Progenitor cell of endocrine pancreas (in vitro differentiated cells): Measurements from ENCODE around the gene JAM3. TPM values are rescaled to one million over a fixed set of nuclear protein-coding genes. Genes with fewer than 3 reads are reported as not detected.

Source experiments
- DNase-seq: peaks from one replicate; pipeline ENCODE4 v3.0.0; 2021; ENCODE audit warnings: low spot score; ENCODE audit not compliant: unreplicated experiment
- H3K27ac Mint-ChIP-seq: 2 replicates; pipeline ENCODE4 v1.8.0; 2021; ENCODE audit warnings: mild to moderate bottlenecking, moderate library complexity, mixed read lengths
- H3K27me3 Mint-ChIP-seq: 2 replicates; pipeline ENCODE4 v1.8.0; 2021; ENCODE audit warnings: mixed read lengths
- H3K36me3 Mint-ChIP-seq: 2 replicates; pipeline ENCODE4 v1.8.0; 2022; ENCODE audit warnings: mixed read lengths; ENCODE audit not compliant: insufficient read depth
- H3K4me1 Mint-ChIP-seq: 2 replicates; pipeline ENCODE4 v1.8.0; 2021; ENCODE audit warnings: low read depth, mixed read lengths
- H3K4me3 Mint-ChIP-seq: 2 replicates; pipeline ENCODE4 v1.8.0; 2021; ENCODE audit warnings: low read depth, mild to moderate bottlenecking, moderate library complexity, mixed read lengths
- H3K9me3 Mint-ChIP-seq: 2 replicates; pipeline ENCODE4 v1.8.0; 2021; ENCODE audit warnings: low read depth, mixed read lengths
- total RNA-seq: library from RNA; stranded (reverse); gene quantifications from 2 replicates; pipeline ENCODE4 v1.2.1, GENCODE V29; 2021
- TF ChIP-seq, protein P1 (sequence below): fragments of 200-600 bp; sonication (generic); IDR thresholded peaks from one replicate; pipeline ENCODE4 v1.5.0; 2021; ENCODE audit warnings: antibody characterized with exemption, mild to moderate bottlenecking; ENCODE audit not compliant: unreplicated experiment

The JAM3 gene
- total RNA-seq, 1 donor from 2014 or later: 37.0 TPM

DNA sequence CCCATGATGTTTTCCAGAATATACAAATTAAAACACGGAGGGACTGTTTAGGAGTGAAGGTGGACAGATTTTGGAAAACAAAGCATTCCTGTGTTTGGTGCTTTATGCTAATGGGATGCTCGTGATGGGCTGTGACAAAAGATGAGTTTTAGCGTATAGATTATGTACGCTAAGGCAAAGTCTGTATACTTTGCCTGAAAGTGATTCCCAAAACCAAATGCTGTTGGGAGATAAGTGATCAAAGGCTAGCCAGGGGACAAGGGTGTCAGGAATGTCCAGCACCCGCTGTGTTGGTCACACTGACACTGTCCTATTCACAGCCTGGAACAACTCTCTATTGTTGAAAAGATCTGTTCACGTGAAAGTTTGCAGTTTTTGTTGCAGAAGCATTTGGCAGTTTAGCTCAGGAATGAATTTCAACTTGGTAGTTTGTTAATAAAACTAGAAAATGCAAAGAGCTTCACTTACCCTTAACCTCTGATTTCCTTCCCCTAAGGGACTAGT, 1.5 kb downstream of the JAM3 start:
- no peak for DNase-seq
- Mint-ChIP-seq H3K36me3 (no peaks in the 10 kb centered on the region), H3K27me3 (peaks cover 32% of the 10 kb centered on the region), H3K27ac (no peak overlapping the region), H3K4me1 (peaks cover 7% of the 10 kb centered on the region), H3K9me3 (no peaks in the 10 kb centered on the region), H3K4me3 (peak overlapping the region; percentile 70)
- TF ChIP-seq, protein P1, sequence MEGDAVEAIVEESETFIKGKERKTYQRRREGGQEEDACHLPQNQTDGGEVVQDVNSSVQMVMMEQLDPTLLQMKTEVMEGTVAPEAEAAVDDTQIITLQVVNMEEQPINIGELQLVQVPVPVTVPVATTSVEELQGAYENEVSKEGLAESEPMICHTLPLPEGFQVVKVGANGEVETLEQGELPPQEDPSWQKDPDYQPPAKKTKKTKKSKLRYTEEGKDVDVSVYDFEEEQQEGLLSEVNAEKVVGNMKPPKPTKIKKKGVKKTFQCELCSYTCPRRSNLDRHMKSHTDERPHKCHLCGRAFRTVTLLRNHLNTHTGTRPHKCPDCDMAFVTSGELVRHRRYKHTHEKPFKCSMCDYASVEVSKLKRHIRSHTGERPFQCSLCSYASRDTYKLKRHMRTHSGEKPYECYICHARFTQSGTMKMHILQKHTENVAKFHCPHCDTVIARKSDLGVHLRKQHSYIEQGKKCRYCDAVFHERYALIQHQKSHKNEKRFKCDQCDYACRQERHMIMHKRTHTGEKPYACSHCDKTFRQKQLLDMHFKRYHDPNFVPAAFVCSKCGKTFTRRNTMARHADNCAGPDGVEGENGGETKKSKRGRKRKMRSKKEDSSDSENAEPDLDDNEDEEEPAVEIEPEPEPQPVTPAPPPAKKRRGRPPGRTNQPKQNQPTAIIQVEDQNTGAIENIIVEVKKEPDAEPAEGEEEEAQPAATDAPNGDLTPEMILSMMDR: no peak

DNA sequence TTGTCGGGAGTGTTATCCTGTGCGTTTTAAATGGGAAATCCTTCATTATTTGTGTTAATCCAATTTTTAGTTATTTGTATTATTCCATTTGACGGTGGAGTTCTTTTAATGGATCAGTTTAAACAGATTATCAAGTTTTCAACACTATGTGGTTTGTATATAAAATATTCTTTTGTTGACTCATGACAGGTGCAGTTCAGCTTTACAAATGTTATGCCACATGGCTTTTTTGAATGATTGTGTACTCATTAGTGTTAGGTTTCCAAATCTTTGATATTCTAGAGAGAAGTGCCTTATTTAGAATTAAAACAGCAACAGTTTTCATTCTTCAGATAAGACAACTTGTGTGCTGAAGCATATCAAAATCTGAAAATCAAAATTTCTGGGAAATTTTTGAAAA, 2.4 kb downstream of the JAM3 start:
- DNase-seq: no peak
- no peak overlapping the region for H3K4me3 Mint-ChIP-seq
- H3K27ac Mint-ChIP-seq: no peak overlapping the region
- peaks cover 7% of the 10 kb centered on the region for H3K4me1 Mint-ChIP-seq
- no peaks in the 10 kb centered on the region for H3K36me3 Mint-ChIP-seq
- peaks cover 26% of the 10 kb centered on the region for H3K27me3 Mint-ChIP-seq
- no peaks in the 10 kb centered on the region for H3K9me3 Mint-ChIP-seq
- TF ChIP-seq, protein P1: no peak

DNA sequence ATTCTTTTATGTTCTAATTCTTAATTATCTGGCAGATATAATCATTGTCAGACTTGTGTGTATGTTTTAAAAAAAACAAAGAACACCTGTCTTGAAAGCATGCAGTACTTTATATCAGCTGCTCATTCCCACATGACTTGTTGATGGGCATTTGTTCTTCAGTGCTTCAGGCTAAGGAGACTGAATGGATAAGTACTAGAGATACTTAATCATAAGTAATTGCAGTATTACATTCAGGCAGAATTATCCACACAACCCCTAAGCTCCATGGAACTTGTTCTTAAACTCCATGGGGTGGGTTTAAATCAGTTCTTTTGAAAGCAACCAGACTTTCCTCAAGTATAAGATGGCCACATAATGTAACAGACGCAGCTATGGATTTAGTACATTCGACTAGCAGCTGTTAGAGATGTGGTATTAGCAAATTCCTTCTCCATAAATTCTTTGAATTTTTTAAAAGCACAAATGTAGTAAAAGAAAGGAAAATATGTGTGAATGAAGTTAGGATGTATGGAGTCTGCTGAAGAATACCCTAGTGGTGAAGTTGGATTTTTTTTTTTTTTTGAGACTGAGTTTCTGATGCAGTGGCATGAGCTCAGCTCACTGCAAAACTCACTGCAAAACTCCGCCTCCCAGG, 3.0 kb downstream of the JAM3 start:
- no peak for DNase-seq
- H3K27me3 Mint-ChIP-seq: peaks cover 23% of the 10 kb centered on the region
- H3K4me3 Mint-ChIP-seq: no peak overlapping the region
- peaks cover 7% of the 10 kb centered on the region for H3K4me1 Mint-ChIP-seq
- no peaks in the 10 kb centered on the region for H3K36me3 Mint-ChIP-seq
- no peak overlapping the region for H3K27ac Mint-ChIP-seq
- H3K9me3 Mint-ChIP-seq: no peaks in the 10 kb centered on the region
- TF ChIP-seq, protein P1: peak; percentile 26

DNA sequence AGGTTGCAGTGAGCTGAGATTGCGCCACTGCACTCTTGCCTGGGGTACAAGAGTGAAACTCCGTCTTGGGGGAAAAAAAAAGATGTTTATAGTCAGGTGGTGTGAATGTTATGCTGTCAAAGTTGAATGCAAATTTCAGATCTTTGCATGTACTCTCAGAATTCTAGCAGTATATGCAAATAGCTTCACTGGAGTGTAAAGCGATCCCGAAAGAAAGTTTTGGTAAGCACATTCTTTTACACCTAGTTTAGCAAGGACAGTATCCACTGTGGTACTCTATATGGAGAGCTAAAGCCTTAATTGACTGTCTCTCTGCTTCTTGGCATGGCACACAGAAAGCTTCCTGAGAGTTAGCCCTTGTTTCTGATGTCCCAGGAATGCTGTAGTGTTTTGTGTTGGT, 4.0 kb downstream of the JAM3 start:
- no peak for DNase-seq
- H3K9me3 Mint-ChIP-seq: no peaks in the 10 kb centered on the region
- peaks cover 7% of the 10 kb centered on the region for H3K4me1 Mint-ChIP-seq
- no peak overlapping the region for H3K4me3 Mint-ChIP-seq
- H3K36me3 Mint-ChIP-seq: no peaks in the 10 kb centered on the region
- no peak overlapping the region for H3K27ac Mint-ChIP-seq
- peaks cover 16% of the 10 kb centered on the region for H3K27me3 Mint-ChIP-seq
- TF ChIP-seq, protein P1: no peak

DNA sequence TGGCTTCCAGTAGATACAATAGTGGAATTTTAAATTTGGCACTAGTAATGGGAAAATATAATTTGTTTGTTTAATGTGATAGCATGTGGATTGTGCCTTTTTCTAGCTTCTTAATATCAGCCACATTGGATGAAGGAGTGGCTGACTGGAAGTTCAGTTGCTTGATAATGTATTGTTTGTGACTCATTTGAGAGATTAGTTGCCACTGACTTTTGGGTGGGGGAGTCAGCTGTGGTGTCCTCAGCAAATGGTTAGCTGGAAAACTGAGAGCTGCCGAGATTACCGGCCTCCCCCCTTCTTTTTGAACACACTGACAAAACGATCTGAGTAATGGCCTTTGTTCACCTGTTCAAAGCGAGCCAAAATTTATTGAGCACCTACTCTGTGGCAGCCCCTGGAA, 5.5 kb downstream of the JAM3 start:
- no peaks in the 10 kb centered on the region for H3K36me3 Mint-ChIP-seq

More for the DNA sequence above, 5.5 kb downstream of the JAM3 start:
- H3K9me3 Mint-ChIP-seq: peaks cover 1% of the 10 kb centered on the region
- H3K4me3 Mint-ChIP-seq: no peak overlapping the region
- H3K27ac Mint-ChIP-seq: no peak overlapping the region
- TF ChIP-seq, protein P1: no peak
- no peak for DNase-seq
- peaks cover 13% of the 10 kb centered on the region for H3K27me3 Mint-ChIP-seq
- H3K4me1 Mint-ChIP-seq: peaks cover 6% of the 10 kb centered on the region
